BJ (cell line): Measurements from ENCODE around the gene SH3RF3. TPM values are rescaled to one million over a fixed set of nuclear protein-coding genes. Genes with fewer than 3 reads are reported as not detected.

Source experiments
- CTCF ChIA-PET: fragments of 350-600 bp; formaldehyde crosslinking; extraction: SDS; loops from one replicate; lab custom pipeline; 2021; ENCODE audit warnings: antibody characterized with exemption, inconsistent platforms; lab: Yijun Ruan, JAX
- POLR2A ChIA-PET: fragments of 300-600 bp; sonication (Branson Sonifier 250); formaldehyde crosslinking; extraction: SDS; loops from one replicate; lab custom pipeline; 2021; ENCODE audit warnings: antibody characterized with exemption; lab: Charles Lee
- DNase-seq: peaks from one replicate; pipeline ENCODE4 v3.0.0-alpha.2; 2011; ENCODE audit warnings: low read depth
- H3K27me3 ChIP-seq: 2 replicates; pipeline ENCODE4 v1.6.0; 2011; ENCODE audit warnings: low read length; ENCODE audit not compliant: control insufficient read depth, insufficient read depth
- H3K36me3 ChIP-seq: 2 replicates; pipeline ENCODE4 v1.5.1; 2011; ENCODE audit warnings: low read length; ENCODE audit not compliant: control insufficient read depth, insufficient read depth
- H3K4me3 ChIP-seq: 2 replicates; pipeline ENCODE4 v1.5.1; 2011; ENCODE audit warnings: low read depth, mild to moderate bottlenecking, control low read depth, low read length
- polyA plus RNA-seq: library from polyadenylated mRNA; depleted of rRNA; stranded (reverse); fragments of >200 nt; gene quantifications from 2 replicates; pipeline ENCODE4 v1.2.3, GENCODE V29; 2011
- TF ChIP-seq, protein P1 (sequence below): IDR thresholded peaks from 2 replicates; pipeline ENCODE4 v1.5.1; 2011; ENCODE audit warnings: low read depth, mild to moderate bottlenecking, control low read depth, inconsistent platforms, low read length, moderate library complexity; ENCODE audit not compliant: insufficient read depth

The SH3RF3 gene
- polyA plus RNA-seq, 1 experiment, result 3.6 TPM

DNA sequence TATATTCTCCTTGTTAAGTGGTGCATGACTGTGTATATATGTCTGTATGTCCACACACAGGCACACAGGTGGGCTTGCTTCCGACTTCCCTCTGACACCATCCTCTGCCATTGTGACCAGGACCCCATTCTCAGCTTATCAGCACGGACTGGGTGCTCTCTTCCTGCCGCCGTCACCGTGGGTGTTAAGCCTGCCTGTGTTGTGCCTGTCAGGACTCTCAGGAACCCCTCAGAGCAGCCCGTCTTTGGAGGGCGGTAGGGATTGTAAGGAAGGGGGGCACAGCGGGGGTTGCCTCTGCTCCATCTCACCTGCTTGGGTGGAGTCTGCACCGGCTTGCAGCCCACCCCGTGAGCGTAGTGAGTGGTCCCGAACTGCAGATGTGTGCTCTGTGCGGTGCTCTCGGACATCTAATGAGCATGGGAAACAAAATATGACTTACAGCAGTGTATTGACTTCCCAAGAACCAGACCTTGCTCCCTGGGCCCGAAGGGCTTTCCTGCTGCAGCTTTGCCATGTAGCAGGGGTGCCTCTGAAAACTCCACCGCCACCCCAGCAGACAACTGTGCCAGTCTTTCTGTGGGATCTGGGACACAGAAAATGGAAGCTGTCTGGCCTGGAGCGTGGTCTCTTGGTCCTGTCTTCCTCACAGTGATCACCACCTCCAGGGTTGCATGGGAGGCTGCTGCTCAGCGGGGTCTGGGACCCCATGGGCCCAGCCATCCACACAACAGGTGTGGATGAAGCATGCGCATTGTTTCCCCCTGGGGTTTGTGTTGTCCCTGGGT lies 58.9 kb downstream of the SH3RF3 start:
- ChIA-PET CTCF (interaction anchor here (0.5 to 1.6 kb wide), 3 partner anchors 51 to 359 kb away, joined by 3 to 4 read pairs (median 3); no protein-coding TSS in a partner anchor), POLR2A (no interaction called here)
- TF ChIP-seq, protein P1, sequence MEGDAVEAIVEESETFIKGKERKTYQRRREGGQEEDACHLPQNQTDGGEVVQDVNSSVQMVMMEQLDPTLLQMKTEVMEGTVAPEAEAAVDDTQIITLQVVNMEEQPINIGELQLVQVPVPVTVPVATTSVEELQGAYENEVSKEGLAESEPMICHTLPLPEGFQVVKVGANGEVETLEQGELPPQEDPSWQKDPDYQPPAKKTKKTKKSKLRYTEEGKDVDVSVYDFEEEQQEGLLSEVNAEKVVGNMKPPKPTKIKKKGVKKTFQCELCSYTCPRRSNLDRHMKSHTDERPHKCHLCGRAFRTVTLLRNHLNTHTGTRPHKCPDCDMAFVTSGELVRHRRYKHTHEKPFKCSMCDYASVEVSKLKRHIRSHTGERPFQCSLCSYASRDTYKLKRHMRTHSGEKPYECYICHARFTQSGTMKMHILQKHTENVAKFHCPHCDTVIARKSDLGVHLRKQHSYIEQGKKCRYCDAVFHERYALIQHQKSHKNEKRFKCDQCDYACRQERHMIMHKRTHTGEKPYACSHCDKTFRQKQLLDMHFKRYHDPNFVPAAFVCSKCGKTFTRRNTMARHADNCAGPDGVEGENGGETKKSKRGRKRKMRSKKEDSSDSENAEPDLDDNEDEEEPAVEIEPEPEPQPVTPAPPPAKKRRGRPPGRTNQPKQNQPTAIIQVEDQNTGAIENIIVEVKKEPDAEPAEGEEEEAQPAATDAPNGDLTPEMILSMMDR, result no peak
- no peak overlapping the region for H3K4me3 ChIP-seq
- H3K27me3 ChIP-seq, result no peaks in the 10 kb centered on the region
- H3K36me3 ChIP-seq, result no peaks in the 10 kb centered on the region; the same call in 1 of the 2 replicates
- no peak for DNase-seq

DNA sequence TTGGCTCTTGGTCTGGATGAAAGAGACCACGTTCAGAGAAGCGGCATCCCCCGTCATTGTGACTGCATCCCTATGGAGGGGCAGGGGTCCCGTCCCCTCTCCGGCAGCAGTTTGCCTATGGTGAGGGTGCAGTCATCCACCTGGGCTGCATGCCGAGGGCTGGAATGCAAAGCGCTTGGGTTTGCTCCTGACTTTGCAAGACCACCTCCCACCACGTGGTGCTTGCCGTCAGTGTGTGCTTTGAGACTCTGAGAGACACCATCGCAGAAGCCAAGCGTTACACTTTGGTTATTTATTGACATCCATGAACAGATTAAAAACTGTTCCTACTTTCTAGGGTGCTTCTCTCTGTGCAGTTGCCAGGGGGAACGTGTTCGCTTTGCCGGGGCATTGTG lies 59.5 kb downstream of the SH3RF3 start:
- TF ChIP-seq, protein P1, result no peak
- H3K27me3 ChIP-seq, result no peaks in the 10 kb centered on the region
- no peak overlapping the region for H3K4me3 ChIP-seq
- H3K36me3 ChIP-seq, result no peaks in the 10 kb centered on the region; the same call in 1 of the 2 replicates
- POLR2A ChIA-PET, result no interaction called here
- CTCF ChIA-PET, result interaction anchor here (0.9 kb wide), 1 partner anchor 358 kb away, joined by 3 read pairs; no protein-coding TSS in a partner anchor
- DNase-seq, result no peak

DNA sequence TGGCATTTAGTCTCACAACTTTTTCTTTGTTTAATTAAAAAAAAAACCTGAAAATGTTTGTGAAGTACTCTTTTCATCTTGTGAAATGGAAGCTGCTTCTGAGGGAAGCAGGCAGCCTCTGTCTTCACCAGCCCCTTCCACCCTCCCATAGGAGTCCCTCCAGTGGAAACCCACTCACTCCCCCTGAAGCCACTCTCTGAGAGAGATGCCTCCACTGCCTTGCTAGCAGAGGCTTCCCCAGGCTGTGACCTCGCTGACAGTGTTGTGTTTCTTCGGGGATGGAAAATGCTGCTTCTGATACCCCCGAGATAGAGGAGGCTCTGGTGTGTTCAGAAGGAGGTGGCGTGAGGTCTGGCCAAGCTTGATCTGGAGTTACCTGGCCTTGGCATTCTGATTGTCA lies 59.9 kb downstream of the SH3RF3 start:
- no peaks in the 10 kb centered on the region; the same call in 1 of the 2 replicates for H3K36me3 ChIP-seq
- no peaks in the 10 kb centered on the region for H3K27me3 ChIP-seq
- CTCF ChIA-PET, result interaction anchor here (0.9 kb wide), 1 partner anchor 358 kb away, joined by 3 read pairs; no protein-coding TSS in a partner anchor
- DNase-seq, result no peak
- POLR2A ChIA-PET, result no interaction called here
- H3K4me3 ChIP-seq, result no peak overlapping the region
- TF ChIP-seq, protein P1, result no peak

DNA sequence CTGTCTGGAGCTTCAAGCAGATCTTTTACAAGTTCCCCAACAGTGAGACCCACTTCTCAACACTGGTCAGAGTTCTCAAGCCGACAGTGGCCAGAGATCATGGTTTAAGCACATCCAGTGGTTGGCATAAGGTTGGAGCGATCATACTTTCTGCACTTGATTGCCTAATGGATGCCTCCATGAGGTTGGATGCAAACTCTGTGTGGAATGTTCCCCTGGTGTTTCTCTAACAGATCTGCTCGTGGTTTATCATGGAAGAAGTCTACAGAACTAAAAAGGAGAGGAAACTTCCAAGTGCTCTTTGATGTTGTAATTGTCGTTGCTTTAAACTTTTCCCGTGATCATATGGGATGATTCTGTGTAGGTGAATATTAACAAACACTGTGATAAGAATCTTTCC lies 60.7 kb downstream of the SH3RF3 start:
- POLR2A ChIA-PET, result no interaction called here
- no peak for DNase-seq
- TF ChIP-seq, protein P1, result no peak

DNA sequence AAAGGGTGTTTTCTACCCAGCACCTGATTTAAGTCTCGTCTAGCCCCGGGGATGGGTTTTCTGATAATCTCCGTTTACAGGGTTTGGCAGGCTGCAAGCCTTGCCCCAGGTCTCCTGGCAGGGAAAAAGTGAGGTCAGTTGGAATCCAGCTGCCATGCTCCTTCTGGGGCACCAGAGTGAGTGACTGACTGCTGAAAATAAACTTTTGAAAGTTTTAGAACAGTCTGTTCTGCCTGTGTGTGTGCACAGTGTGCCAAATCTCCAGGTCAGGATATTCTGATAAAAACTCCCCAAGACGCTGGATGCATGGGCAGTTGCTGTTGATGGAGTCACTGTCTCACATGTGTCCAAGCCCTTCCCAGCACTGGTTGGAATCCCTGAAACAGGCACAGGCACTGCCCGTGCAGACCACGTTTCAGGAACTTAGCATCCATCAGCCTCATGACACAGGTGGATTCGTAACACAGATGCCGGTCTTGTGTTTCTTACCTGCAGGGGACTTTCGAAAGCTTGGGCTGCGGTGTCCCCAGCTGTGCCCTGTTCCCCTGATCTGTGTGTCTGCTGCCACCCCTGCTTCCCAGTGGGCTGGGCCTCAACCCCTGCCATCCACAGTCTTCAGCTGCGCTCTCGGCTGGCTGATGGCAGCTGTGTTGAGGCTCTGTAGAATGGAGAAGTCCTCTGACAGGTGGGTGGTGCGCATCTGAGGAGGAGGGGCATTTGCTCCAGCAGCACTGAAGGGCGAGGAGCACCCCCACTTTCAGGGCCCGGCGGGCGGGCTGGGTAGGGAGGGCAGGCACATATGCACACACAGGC lies 65.0 kb downstream of the SH3RF3 start:
- H3K4me3 ChIP-seq, result no peak overlapping the region
- DNase-seq, result no peak
- CTCF ChIA-PET, result no interaction called here
- POLR2A ChIA-PET, result no interaction called here
- TF ChIP-seq, protein P1, result no peak
- no peaks in the 10 kb centered on the region for H3K27me3 ChIP-seq
- no peaks in the 10 kb centered on the region for H3K36me3 ChIP-seq

More for the DNA sequence above, 60.7 kb downstream of the SH3RF3 start:
- no peaks in the 10 kb centered on the region; the same call in 1 of the 2 replicates for H3K36me3 ChIP-seq
- no peaks in the 10 kb centered on the region for H3K27me3 ChIP-seq
- no peak overlapping the region for H3K4me3 ChIP-seq
- CTCF ChIA-PET, result no interaction called here
